ENCODE data around the gene DNAH10. TPM values are rescaled to one million over a fixed set of nuclear protein-coding genes. Genes with fewer than 3 reads are reported as not detected.

The DNAH10 gene
- total RNA-seq, 1 experiment from 2014 or later: not detected

DNA sequence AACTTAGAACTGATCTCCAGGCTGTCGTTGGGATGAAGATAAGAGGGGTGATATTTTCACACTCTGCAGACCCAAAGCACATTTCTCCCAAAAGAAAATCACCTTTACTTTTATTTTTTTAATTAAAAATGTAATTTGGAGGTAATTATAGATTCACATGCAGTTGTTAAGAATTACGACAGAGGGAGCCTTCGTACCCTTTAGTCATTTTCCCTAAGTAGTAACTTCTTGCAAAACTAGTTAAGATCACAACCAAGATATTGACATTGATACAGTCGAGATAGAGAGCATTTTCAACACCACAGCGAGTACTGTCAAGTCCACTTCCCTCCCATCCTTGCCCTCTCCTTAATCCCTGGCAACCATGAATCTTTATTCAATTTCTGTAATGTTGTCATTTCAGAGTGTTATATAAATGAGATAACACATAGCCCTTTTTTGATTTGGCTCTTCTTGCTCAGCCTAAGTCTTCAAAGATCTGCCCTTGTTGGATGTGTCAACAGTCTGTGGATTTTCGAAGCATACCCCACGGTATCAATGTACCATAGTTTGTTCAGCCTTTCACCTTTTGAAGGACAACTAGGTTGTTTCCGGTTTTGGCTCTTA, 39.6 kb downstream of the DNAH10 start:
- intact Hi-C loops (cut with micrococcal nuclease; ENCODE audit: unreplicated experiment): loop anchor here (1.0 to 10.0 kb wide), 3 partner anchors 183 to 973 kb away; no protein-coding TSS in a partner anchor
- no peaks in the 10 kb centered on the region for H3K9me2 ChIP-seq (ENCODE audit: insufficient read depth)

DNA sequence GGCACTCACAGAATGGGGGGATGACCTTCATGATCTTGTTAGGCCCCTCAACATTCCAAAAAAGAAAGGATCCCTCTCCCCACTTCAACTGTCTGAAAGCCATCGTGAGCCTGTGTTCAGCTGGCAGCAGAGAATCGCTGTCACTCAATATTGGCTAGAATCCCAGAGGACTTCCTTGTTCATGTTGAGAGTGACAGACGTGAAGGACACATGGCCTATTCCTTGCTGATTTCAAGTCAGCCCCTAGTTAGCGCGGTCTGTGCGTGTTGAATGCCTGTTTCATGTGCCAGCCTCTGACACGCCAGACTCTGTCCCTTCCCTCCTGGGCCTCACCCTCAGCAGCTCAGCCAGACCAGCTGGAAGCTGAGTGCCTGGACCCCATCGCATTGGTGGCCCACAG, 43.1 kb downstream of the DNAH10 start:
- no peak overlapping the region for H3K27ac ChIP-seq
- intact Hi-C loops (cut with micrococcal nuclease; ENCODE audit: unreplicated experiment): loop anchor here (10.0 kb wide), 1 partner anchor 970 kb away; no protein-coding TSS in a partner anchor
- no peaks in the 10 kb centered on the region for H4K20me1 ChIP-seq (ENCODE audit: insufficient read depth)
- H3K4me3 ChIP-seq: no peak overlapping the region
- no peaks in the 10 kb centered on the region for H3K9me2 ChIP-seq (ENCODE audit: insufficient read depth)
- no peak for DNase-seq
- H3K27me3 ChIP-seq (ENCODE audit: insufficient read depth, low read depth): peaks cover 43% of the 10 kb centered on the region; the same call in 1 of the 2 replicates
- no peak for TF ChIP-seq EZH2 (IDR thresholded peaks at IDR 0.05; ENCODE audit: low read depth)
- TF ChIP-seq, protein P1, sequence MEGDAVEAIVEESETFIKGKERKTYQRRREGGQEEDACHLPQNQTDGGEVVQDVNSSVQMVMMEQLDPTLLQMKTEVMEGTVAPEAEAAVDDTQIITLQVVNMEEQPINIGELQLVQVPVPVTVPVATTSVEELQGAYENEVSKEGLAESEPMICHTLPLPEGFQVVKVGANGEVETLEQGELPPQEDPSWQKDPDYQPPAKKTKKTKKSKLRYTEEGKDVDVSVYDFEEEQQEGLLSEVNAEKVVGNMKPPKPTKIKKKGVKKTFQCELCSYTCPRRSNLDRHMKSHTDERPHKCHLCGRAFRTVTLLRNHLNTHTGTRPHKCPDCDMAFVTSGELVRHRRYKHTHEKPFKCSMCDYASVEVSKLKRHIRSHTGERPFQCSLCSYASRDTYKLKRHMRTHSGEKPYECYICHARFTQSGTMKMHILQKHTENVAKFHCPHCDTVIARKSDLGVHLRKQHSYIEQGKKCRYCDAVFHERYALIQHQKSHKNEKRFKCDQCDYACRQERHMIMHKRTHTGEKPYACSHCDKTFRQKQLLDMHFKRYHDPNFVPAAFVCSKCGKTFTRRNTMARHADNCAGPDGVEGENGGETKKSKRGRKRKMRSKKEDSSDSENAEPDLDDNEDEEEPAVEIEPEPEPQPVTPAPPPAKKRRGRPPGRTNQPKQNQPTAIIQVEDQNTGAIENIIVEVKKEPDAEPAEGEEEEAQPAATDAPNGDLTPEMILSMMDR (conservative IDR thresholded peaks at IDR 0.05): no peak
- no peaks in the 10 kb centered on the region for H3F3A ChIP-seq (ENCODE audit: insufficient read depth, low read depth)
- H3K4me1 ChIP-seq (replicated peaks; ENCODE audit: insufficient read depth): no peaks in the 10 kb centered on the region
- ChIA-PET POLR2A (ENCODE audit: unreplicated experiment) (no interaction called here), CTCF (no interaction called here)
- H3K9me3 ChIP-seq (ENCODE audit: insufficient read depth, low read depth): no peaks in the 10 kb centered on the region
- no peak overlapping the region for H2AFZ ChIP-seq
- no peak overlapping the region for H3K4me2 ChIP-seq
- H3K36me3 ChIP-seq (ENCODE audit: low read depth): no peaks in the 10 kb centered on the region
- no TSS peak for BruUV-seq (replicated peaks)
- no peaks in the 10 kb centered on the region for H3K79me2 ChIP-seq (ENCODE audit: low read depth)

More for the DNA sequence above, 39.6 kb downstream of the DNAH10 start:
- Histone ChIP-seq H2AFZ (no peak overlapping the region), H3K4me2 (no peak overlapping the region), H3F3A (ENCODE audit: insufficient read depth, low read depth) (no peaks in the 10 kb centered on the region), H3K36me3 (ENCODE audit: low read depth) (no peaks in the 10 kb centered on the region), H3K79me2 (ENCODE audit: low read depth) (no peaks in the 10 kb centered on the region), H3K4me3 (no peak overlapping the region), H4K20me1 (ENCODE audit: insufficient read depth) (no peaks in the 10 kb centered on the region), H3K4me1 (replicated peaks; ENCODE audit: insufficient read depth) (no peaks in the 10 kb centered on the region), H3K27ac (no peak overlapping the region), H3K9me3 (ENCODE audit: insufficient read depth, low read depth) (no peaks in the 10 kb centered on the region), H3K27me3 (ENCODE audit: insufficient read depth, low read depth) (peaks cover 20% of the 10 kb centered on the region; the same call in 1 of the 2 replicates)
- ChIA-PET CTCF (no interaction called here), POLR2A (ENCODE audit: unreplicated experiment) (no interaction called here)
- BruUV-seq (replicated peaks): no TSS peak
- DNase-seq: peak in 1 of 2 experiments; percentile 46
- no peak for TF ChIP-seq EZH2 (IDR thresholded peaks at IDR 0.05; ENCODE audit: low read depth)
- TF ChIP-seq, protein P1 (conservative IDR thresholded peaks at IDR 0.05): peak; percentile 72

DNA sequence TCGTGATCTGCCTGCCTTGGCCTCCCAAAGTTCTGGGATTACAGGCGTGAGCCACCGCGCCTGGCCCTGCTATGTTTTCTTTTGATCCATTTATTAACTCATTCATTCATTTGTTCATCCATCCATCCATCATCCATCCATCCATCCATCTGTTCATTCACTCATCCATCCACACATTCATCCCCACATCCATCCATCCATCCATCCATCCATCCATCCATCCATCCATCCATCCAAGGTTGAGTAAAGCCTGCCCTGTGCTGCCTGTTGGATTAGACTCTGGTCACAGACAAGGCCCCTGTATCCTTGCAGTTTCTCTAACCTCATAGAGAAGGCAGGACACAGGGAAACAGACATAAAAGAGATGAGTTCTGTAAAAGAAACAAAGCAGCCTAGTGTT, 44.9 kb downstream of the DNAH10 start:
- Histone ChIP-seq H3K9me3 (ENCODE audit: insufficient read depth, low read depth) (no peaks in the 10 kb centered on the region), H3K4me3 (no peak overlapping the region), H3F3A (ENCODE audit: insufficient read depth, low read depth) (no peaks in the 10 kb centered on the region), H2AFZ (no peak overlapping the region), H3K79me2 (ENCODE audit: low read depth) (no peaks in the 10 kb centered on the region), H4K20me1 (ENCODE audit: insufficient read depth) (no peaks in the 10 kb centered on the region), H3K4me1 (replicated peaks; ENCODE audit: insufficient read depth) (no peaks in the 10 kb centered on the region), H3K27me3 (ENCODE audit: insufficient read depth, low read depth) (peaks cover 33% of the 10 kb centered on the region; the same call in 1 of the 2 replicates), H3K36me3 (ENCODE audit: low read depth) (no peaks in the 10 kb centered on the region), H3K4me2 (no peak overlapping the region), H3K9me2 (ENCODE audit: insufficient read depth) (no peaks in the 10 kb centered on the region), H3K27ac (no peak overlapping the region)
- ChIA-PET CTCF (interaction anchor here (0.7 kb wide), 1 partner anchor 173 kb away, joined by 11 read pairs; no protein-coding TSS in a partner anchor), POLR2A (ENCODE audit: unreplicated experiment) (no interaction called here)
- intact Hi-C loops (cut with micrococcal nuclease; ENCODE audit: unreplicated experiment): loop anchor here (10.0 kb wide), 1 partner anchor 968 kb away; no protein-coding TSS in a partner anchor
- DNase-seq: no peak
- TF ChIP-seq, protein P1 (conservative IDR thresholded peaks at IDR 0.05): no peak
- no peak for TF ChIP-seq EZH2 (IDR thresholded peaks at IDR 0.05; ENCODE audit: low read depth)
- BruUV-seq (replicated peaks): no TSS peak
